GM23338 (cell line): ENCODE data around the gene VPS41.

Source experiments
- CREB1 ChIP-seq: fragments of 250-450 bp; sonication (Bioruptor Pico); IDR thresholded peaks from 2 replicates; pipeline ENCODE4 v1.5.0; 2020; ENCODE audit warnings: low read depth, mild to moderate bottlenecking, moderate library complexity
- EZH2 ChIP-seq: fragments of 200-600 bp; sonication (generic); IDR thresholded peaks from one replicate; pipeline ENCODE4 v1.8.0; 2017; ENCODE audit warnings: antibody characterized with exemption, mild to moderate bottlenecking, low read depth; ENCODE audit not compliant: unreplicated experiment
- EZH2phosphoT487 ChIP-seq: fragments of 200-600 bp; sonication (generic); IDR thresholded peaks from one replicate; pipeline ENCODE4 v1.8.1; 2018; ENCODE audit warnings: antibody characterized with exemption; ENCODE audit not compliant: unreplicated experiment
- JUNB ChIP-seq: IDR thresholded peaks from one replicate; pipeline ENCODE4 v1.6.1; 2016; ENCODE audit warnings: antibody characterized with exemption; ENCODE audit not compliant: unreplicated experiment
- POLR2AphosphoS5 ChIP-seq: IDR thresholded peaks from 2 replicates; pipeline ENCODE4 v1.6.1; 2016; ENCODE audit warnings: antibody characterized with exemption, low read depth
- TF ChIP-seq, protein P1 (sequence below), 2 experiments: fragments of 200-600 bp in 1 of 2; sonication (generic) in 1 of 2; conservative IDR thresholded peaks; 2 replicates each; pipeline versions ENCODE4 v1.5.1 to v1.6.1; 2016 to 2017; ENCODE audit warnings: antibody characterized with exemption in 2 of 2, low read depth in 2 of 2, mild to moderate bottlenecking in 2 of 2, moderate library complexity in 1 of 2

DNA sequence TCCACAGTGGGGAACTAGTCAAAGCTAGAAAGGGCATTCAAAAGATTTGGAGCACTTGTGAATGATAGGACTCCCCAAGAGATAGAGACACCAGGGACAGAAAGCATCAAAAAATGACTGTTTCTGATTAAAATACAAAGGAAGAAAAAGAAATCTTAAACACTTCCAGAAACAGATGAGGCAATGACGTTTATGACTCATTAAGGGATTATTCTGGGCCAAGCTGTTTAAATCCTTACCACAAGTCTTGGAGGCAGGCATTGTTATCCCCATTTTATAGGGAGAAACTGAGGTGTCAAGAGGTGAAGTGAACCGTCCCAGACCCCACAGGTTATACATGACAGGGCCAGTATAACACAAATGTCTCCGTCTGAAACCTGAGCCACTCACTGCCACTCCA, 209.5 kb downstream of the VPS41 start:
- TF ChIP-seq EZH2 (no peak), POLR2AphosphoS5 (no peak), CREB1 (CRISPR knock-in tag) (no peak), JUNB (no peak), EZH2phosphoT487 (no peak)
- TF ChIP-seq, protein P1, sequence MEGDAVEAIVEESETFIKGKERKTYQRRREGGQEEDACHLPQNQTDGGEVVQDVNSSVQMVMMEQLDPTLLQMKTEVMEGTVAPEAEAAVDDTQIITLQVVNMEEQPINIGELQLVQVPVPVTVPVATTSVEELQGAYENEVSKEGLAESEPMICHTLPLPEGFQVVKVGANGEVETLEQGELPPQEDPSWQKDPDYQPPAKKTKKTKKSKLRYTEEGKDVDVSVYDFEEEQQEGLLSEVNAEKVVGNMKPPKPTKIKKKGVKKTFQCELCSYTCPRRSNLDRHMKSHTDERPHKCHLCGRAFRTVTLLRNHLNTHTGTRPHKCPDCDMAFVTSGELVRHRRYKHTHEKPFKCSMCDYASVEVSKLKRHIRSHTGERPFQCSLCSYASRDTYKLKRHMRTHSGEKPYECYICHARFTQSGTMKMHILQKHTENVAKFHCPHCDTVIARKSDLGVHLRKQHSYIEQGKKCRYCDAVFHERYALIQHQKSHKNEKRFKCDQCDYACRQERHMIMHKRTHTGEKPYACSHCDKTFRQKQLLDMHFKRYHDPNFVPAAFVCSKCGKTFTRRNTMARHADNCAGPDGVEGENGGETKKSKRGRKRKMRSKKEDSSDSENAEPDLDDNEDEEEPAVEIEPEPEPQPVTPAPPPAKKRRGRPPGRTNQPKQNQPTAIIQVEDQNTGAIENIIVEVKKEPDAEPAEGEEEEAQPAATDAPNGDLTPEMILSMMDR (conservative IDR thresholded peaks at IDR 0.05; ENCODE audit: low read depth in 2 of 2), result no peak
